ENCODE data around the gene MRPS15.

DNA sequence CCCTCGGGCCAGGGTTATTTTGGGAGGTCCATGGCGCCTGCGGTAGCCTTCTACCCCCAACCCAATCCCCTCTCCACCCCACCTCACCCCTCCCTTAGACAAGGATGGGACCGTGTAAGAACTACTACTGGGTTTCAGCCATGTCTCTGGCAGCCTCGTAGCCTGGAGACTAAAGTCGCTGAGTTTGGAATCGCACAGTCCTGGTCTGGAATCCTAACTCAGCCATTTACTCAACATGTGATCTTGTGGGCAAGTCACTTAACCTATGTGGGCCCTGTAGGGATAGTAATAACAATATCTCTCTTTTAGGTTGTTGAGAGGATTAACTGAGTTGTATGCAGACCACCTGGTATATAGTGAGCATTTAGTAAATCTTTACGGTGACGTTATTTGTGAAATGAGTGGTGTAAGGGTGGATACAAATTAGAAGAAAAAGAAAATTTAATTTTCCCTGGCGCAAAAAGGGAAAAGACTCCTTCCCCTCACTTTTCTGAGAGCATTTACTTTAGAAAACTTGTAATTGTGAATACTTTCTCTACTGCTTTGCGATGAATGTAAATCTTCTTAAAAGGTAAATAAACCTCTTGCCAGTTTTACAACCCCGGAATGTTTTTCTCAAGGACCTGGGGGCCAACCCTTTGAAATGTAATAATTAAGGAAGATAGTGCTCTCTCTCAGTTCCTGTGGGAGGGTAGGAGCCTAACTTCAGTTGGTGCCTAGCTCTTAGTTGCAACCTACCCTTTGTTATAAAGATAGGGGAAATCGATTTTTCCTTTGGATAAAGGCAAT lies 615 bp upstream of the MRPS15 start:
- TF ChIP-seq, protein P1, sequence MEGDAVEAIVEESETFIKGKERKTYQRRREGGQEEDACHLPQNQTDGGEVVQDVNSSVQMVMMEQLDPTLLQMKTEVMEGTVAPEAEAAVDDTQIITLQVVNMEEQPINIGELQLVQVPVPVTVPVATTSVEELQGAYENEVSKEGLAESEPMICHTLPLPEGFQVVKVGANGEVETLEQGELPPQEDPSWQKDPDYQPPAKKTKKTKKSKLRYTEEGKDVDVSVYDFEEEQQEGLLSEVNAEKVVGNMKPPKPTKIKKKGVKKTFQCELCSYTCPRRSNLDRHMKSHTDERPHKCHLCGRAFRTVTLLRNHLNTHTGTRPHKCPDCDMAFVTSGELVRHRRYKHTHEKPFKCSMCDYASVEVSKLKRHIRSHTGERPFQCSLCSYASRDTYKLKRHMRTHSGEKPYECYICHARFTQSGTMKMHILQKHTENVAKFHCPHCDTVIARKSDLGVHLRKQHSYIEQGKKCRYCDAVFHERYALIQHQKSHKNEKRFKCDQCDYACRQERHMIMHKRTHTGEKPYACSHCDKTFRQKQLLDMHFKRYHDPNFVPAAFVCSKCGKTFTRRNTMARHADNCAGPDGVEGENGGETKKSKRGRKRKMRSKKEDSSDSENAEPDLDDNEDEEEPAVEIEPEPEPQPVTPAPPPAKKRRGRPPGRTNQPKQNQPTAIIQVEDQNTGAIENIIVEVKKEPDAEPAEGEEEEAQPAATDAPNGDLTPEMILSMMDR (IDR thresholded peaks at IDR 0.05; ENCODE audit: low read depth, low read length), result no peak
- no peak for TF ChIP-seq EZH2phosphoT487 (IDR thresholded peaks at IDR 0.05; ENCODE audit: low read depth)
